ENCODE data around the gene MYO16.

DNA sequence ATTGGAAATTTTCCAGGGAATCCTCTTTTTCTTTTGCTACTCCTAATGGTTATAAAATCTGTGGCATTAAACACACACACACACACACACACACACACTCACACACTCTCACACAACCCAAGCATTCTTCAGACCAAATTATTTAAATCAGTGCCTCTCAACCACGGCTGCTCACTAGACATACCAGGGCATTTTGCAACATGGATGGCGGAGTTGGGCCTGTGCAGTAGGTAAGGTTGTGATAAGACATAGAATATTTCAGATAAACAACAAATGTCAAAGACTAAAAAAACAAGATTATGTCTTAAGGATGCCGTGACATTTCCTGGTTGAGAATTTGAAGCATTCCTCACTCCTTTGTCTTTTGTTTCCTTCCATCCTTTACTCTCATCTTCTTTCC is 443.1 kb downstream of the MYO16 start:
- TF ChIP-seq POLR2AphosphoS5 (IDR thresholded peaks at IDR 0.05; ENCODE audit: low read depth, low read length): no peak
- TF ChIP-seq POLR2A (IDR thresholded peaks at IDR 0.05; ENCODE audit: low read depth, low read length): no peak
- no peak for TF ChIP-seq SPI1 (IDR thresholded peaks at IDR 0.05; ENCODE audit: low read depth, low read length)
- no peak for TF ChIP-seq TAF1 (IDR thresholded peaks at IDR 0.05; ENCODE audit: low read depth, low read length)
- TF ChIP-seq POU2F2 (IDR thresholded peaks at IDR 0.05; ENCODE audit: low read depth, low read length): no peak
- no peak for TF ChIP-seq PAX5 (IDR thresholded peaks at IDR 0.05; ENCODE audit: insufficient read depth, low read length, severe bottlenecking)

Measured in GM12891 (cell line).